Heart left ventricle (tissue), 13 donors: ENCODE data around the gene TMEM170A.
"Not testable (repeated sequence)": the region's sequence is repeated elsewhere in the genome, so short reads cannot be mapped to it uniquely, and the experiment has no call there.

ENCODE experiments used
- CTCF ChIP-seq, 12 donors: fragments of 200-600 bp; sonication (generic) in 4 of 12; IDR thresholded peaks; one replicate each; pipeline versions ENCODE4 v1.5.0 to v1.8.0; 2018 to 2022; ENCODE audit warnings: antibody characterized with exemption in 12 of 12, mild to moderate bottlenecking in 5 of 12
- POLR2A ChIP-seq, 2 donors: fragments of 450-650 bp; IDR thresholded peaks; one replicate each; pipeline ENCODE4 v1.6.1; 2017; ENCODE audit warnings: antibody characterized with exemption in 2 of 2, mild to moderate bottlenecking in 2 of 2, moderate library complexity in 2 of 2
- donor health status: ischemic (EF 13 %, LVEDD 7.1; RV severe dilation, severe dysfunction).
- donor health status: DM: no; HTN: yes; CAD: no.
- donor health status: DM: no; HTN: no; CAD: no.
- donor health status: ischemic (EF 25% LVEDD 6.9; RV normal size, moderate dysfunction).
- donor health status: ischemic (EF 25% LVEDD 5.7; RV mildly dilated, moderate dysfunction).
- donor health status: ischemic (EF 35%, LVEDD 5.7; RV mildly dilated, moderate dysfunction).
- donor health status: nonischemic (EF 11% LVEDD 7.7; RV severe dilation, severe dysfunction).
- donor health status: DM: yes; HTN: yes; CAD: no.
- donor health status: PGD.
- donor health status: ischemic (EF 29% LVEDD 5.4; RV normal size, mild dysfunction).
- donor health status: nonischemic (EF 23%, LVEDD 6.1; RV moderate dilation, normal function).

GRCh38 chr16:75426524-75426923 lies 38.0 kb downstream of the TMEM170A start:
- not testable (repeated sequence) for TF ChIP-seq CTCF, POLR2A (IDR thresholded peaks at IDR 0.05)
